GM19397 (cell line): Measurements from ENCODE around the gene ATP2C2.
"Not testable (repeated sequence)": the region's sequence is repeated elsewhere in the genome, so short reads cannot be mapped to it uniquely, and the experiment has no call there.

Experiments used
- ATAC-seq: cut with Tn5 transposase; IDR thresholded peaks from one replicate; pipeline ENCODE4 v1.9.1; 2021; ENCODE audit warnings: mild to moderate bottlenecking, moderate library complexity; ENCODE audit not compliant: unreplicated experiment

ATP2C2 gene

DNA sequence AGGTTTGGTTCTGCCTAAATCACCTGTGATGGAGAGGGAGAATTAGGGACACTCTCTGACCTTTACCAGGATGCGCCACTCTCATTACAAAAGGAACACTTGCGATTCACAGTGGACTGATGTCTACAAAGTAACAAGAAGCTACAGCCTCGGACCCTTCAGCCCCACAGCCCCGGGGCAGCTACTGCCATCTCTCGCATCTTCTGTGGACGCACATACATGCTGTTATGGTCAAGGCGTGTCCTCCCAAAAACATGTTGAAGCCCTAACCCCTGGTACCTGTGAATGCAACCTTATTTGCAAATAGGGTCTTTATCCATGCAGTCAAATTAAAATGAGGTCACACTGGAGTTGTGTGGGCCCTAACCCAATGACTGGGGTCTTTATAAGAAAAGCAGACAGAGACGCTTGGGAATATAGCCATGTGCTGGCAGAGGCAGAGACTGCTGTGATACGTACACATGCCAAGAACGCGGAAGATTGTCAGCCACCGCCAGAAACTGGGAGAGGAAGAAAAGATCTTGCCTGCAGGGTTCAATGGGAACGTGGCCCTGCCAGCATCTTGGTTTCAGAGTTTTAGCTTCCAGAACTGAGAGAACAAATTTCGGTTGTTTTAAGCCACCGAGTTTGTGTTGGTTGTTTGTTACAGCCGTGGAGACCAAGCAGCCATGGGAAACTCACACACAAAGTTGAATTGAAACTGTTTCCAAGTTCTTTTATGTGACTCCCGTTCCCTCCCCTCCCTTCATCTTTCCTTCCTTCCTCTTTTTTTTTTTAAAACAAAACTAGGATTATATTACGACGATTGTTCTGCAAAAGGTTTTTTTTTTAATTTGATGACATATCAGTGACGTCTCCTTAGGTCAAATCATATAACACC, 23.1 kb downstream of the ATP2C2 start:
- ATAC-seq, result no peak

DNA sequence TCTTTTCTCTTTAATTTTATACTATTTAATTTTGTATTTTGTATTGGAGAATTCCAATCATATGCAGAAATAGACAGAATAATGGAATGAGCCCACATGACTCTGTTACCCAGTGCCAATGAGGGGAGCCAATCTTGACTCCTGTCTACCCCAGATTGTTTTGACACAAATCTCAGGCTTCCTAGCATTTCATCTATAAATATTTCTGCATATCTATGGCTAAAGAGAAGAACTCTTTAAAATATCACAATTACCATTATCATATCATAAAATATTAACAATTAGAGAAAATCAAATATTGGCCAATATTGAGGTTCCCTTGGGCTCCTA, 23.7 kb downstream of the ATP2C2 start:
- ATAC-seq, result no peak

DNA sequence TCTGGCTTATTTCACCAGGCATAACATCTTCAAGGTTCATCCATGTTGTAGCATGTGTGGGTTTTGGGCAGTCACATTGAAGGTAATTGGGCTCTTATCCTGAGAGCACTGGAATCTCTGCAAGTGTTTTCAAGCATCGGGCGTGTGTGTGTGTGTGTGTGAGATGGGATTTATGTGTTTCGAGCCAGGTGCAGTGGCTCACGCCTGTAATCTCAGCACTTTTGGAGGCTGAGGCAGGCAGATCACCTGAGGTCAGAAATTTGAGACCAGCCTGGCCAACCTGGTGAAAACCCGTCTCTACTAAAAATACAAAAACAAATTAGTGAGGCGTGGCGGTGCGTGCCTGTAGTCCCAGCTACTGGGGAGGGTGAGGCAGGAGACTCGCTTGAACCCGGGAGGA, 27.7 kb downstream of the ATP2C2 start:
- not testable (repeated sequence) for ATAC-seq

DNA sequence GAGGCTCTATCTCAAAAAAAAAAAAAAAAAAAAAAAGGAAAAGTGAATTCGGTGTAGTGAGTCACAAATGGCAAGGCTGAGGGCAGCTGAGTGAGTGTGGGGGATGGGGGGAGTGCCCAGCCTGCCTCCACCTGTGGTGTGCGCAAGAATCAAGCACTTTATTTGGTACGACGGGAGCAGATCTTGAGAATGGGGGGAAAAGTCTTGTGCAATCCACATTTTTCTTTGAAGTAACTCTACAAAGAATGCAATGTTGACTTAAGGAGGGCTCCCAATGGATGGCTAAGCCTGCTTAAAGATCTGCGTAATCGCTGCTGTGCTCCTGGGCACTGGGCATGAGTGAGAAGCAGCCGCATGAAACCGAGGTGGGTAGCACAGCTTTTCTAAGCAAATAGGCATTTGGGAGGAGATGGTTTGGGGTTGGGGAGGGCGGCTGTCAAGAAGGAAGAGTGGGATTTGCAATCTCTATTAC, 28.2 kb downstream of the ATP2C2 start:
- no peak for ATAC-seq

DNA sequence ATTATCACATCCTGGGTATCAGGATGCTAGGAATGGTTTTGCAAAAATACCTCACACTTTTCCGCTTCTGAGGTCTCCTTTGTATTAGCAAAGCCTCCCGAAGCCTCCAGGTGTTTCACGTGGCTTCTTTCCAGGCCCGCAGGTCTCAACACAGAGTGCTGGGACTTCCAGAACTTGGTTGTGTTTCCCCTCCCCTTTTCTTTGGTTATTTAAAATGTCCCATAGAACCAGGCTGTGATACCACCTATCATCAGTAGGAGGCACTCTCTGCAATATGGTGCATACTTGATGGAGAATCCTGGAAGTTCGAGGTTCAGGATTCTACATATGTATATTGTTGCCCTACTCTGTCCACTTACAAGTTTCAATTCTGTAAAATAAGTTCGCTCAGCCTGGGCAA, 28.8 kb downstream of the ATP2C2 start:
- no peak for ATAC-seq

DNA sequence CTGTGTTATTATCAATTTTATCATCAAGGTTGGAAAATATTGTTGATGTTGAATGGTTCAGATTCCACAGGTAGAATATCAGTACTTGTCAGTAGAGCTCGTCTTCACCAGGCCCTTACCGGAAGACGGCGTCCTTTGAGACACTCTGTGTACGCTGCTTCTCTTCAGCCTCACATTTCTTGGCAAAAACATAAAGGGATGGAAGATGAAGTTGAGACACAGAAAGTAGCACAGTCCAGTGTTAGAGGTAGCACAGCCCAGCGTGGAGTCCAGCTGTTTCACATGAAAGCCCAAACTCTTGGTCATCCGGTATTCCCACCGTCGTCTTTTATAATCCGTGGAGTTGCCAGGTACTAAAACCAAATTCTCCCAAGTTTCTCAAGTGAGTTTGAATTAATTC, 30.4 kb downstream of the ATP2C2 start:
- no peak for ATAC-seq

DNA sequence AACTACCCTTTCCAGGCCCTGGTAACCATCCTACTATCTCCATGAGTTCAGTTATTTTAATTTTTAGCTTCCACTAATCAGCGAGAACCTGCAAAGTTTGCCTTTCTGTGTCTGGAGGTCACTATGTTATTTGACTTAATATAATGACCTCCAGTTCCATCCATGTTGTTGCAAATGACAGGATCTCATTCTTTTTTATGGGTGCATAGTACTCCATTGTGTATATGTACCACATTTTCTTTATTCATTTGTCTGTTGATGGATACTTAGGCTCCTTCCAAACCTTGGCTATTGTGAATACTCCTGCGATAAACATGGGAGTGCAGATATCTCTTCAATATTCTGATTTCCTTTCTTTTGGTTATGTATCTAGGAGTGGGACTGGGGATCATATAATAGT, 31.6 kb downstream of the ATP2C2 start:
- not testable (repeated sequence) for ATAC-seq

DNA sequence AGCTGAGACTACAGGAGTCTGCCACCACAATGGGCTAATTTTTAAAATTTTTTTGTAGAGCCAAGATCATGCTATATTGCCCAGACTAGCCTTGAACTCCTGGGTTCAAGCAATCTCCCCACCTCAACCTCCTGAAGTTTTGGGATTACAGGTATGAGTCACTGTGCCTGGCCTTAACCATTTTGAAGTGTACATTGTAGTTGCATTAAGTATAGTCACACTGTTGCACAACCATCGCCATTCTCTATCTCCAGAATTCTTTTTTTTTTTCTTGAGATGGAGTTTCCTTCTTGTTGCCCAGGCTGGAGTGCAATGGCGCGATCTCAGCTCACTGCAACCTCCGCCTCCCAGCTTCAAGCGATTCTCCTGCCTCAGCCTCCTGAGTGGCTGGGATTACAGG, 35.1 kb downstream of the ATP2C2 start:
- ATAC-seq, result not testable (repeated sequence)

DNA sequence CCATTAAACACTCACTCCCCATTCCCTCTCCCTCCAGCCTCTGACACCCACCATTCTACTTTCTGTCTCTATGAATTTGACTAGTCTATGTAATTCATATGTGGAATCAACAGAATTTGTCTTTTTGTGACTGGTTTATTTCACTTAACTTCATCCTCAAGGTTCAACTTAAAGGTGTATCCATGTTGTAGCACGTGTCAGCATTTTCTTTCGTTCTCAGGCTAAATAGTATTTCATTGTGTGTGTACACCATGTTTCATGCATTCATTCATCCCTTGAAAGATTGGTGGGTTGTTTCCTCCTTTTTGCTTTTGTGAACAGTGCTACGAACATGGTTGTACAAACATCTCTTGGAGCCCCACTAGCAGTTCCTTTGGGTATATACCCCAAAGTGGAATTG, 36.0 kb downstream of the ATP2C2 start:
- no peak for ATAC-seq

DNA sequence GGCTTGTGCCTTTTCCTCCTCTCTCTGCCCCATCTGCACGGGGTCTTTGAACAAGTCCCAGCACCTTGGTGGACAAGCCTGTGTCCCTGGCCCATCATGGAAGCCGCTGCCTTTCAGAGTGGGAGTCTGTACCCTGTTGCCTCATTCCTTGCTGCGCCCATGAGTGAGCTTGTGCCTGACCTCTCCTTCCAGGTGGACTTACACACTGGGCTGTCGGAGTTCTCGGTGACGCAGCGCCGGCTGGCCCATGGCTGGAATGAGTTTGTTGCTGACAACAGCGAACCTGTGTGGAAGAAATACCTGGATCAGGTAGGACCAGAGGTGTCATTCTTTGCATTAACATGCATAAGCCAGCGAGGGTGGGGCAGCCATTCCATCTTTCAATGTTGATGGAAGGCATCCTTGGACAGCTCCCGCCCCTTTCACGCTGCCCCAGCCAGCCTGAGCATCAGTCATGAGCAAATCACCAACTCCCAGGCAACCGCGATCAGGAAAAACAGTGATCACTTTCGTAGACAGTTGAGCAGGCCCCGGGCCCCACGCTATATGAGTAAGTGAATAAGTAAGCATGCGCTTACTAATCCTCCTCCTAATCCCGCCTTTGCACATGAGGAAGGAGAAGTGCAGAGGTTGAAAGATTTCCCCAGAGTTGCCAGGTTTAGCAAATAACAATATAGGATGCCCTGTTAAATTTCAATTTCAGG, 36.8 kb downstream of the ATP2C2 start:
- ATAC-seq, result no peak

DNA sequence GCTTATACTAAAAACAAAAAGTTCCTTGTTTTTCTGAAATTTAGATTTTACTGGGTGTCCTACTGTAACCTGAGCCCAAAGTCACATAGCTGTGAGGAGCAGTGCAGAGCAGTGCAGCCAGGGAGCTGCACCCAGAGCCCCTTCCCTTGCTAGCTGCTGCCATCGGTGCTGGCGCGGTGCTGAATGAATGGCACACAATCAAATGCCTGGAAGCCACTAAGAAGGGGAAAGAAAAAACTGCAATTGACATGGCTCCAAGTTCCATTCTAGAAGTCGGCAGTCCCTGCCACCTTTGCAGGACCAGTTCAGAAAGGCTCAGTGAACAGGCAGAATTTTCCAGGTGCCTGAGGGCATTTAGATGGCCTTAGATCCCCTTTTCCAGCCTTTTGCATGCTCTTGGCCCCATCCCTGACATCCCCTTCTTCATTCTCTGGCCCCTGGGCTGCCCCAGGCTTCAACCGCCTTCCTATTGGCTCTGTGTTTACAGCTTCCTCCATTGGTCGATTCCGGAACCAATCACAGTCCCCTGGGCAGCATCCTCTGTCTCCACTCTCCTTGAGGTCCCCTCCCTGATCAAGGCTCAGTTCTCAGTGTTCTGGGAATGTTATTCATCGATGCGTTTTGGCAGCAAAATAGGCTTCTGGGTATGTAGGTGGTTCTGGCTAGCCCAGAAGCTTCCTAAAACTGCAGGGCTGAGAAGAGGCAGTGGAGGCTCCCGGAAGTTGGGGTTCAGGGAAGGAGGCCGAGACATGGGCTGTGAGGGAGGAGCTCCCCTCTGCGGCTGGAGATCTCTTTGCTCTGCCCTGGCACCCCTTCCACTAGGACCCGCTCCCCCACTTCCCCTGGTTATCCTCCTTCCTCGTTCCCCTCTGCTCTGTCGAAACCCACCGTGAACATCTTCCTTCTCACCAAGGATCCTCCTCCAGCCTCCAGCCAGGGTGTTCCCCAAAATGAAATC, 37.9 kb downstream of the ATP2C2 start:
- no peak for ATAC-seq

DNA sequence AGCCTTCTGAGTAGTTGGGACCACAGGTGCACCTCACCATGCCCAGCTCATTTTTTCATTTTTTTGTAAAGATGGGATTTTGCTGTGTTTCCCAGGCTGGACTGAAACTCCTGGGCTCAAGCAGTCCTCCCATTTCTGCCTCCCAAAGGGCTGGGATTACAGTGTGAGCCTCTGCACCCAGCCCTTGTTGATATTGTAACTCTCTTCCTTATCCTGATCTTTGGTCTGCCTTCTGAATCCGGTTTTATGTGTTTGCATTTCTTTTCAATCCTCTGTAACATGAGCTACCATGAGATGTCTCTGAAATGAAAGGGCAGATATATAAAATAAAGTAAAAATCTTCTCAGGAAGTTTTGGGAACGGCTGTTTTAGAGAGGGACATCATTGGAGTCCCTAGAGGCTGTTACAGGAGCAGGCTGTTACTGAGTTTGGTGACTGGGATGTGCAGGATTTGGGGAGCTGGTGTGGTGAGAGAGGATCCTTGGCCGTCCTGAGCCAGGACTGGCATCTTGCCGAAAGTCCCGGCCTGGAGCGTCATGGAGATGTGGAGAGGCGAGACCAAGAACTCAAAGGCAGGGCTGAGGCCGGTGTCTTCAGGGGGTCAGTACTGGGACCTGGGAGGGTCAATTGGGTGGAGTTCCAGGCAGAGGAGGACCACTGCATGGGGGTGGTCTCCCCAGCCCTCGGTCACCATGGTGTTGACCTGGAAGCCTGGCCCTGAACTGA, 39.4 kb downstream of the ATP2C2 start:
- ATAC-seq, result no peak

DNA sequence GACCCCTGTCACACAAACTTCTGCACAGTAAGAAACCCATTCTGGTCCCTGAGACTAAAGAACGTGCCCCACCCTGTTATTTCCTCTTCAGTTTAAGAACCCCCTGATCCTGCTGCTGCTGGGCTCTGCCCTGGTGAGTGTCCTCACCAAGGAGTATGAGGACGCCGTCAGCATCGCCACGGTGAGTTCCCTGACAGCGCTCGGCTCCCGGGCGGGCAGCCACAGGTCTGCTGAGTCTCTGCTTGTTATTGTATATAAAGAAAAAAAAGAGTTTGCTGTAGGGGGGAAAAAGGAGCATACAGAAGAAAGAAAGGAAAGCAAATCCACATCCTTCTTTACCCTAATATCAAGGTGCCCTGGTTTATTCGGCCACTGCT, 40.0 kb downstream of the ATP2C2 start:
- no peak for ATAC-seq

DNA sequence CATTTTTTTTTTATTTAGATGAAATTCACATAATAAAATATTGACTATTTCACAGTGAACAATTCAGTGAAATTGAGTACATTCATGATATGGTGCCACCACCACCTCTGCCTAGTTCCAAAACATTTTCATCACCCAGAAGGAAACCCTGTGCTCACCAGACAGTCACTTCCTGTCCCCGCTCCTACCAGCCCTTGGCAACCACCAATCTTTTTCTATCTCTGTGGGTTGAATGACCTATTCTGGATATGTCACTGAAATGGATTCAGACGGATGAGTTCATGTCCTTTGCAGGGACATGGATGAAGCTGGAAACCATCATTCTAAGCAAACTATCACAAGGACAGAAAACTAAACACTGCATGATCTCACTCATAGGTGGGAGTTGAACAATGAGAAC, 40.5 kb downstream of the ATP2C2 start:
- ATAC-seq, result no peak

DNA sequence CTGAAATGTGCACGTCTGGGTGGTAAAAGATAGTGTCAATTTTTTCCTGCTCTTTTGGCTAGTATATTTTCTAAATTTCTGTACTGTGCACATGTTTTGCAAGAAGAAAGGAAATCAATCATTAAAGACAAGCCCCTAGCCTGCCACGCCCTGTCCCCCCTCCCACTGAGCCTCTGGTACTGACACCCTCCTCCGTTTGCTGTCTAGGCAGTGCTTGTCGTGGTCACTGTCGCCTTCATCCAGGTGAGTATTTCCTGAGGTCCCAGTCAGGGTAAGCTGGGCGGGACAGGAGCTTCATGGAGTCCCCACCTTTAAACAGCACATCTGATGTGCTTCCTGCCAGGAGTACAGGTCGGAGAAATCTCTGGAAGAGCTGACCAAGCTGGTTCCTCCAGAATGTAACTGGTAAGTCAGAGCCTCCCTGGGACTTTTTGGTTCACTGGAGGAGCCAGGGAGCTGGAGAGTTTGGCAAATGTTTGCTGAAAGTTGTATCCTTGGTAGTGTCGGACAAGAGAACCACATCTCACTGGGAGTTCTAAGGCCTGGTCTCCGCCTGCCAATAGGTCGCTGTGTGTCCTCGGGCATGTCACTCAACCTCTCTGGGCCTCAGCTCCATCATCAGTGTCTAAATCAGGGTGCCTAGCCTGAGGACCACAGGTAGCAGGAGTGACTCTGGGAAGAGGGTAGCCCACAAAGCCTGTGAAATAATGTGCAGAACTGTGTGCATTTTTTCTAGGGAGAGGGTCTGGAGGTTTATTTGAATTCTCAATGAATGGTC, 42.2 kb downstream of the ATP2C2 start:
- no peak for ATAC-seq

DNA sequence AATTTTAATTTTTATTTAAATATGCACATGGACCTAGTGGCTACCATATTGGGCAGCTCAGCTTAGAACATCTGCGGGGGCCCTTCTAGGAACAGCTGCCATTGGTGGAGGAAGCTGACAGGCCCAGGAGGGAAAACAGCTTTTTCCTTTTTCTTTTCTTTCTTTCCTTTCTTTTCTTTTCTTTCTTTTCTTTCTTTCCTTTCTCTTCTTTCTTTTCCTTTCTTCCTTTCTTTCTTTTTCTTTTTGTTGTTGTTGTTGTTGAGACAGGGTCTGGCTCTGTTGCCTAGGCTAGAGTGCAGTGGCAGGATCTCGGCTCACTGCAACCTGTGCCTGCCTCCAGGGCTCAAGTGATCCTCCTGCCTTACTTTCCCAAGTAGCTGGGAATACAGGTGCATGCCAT, 43.4 kb downstream of the ATP2C2 start:
- no peak for ATAC-seq

DNA sequence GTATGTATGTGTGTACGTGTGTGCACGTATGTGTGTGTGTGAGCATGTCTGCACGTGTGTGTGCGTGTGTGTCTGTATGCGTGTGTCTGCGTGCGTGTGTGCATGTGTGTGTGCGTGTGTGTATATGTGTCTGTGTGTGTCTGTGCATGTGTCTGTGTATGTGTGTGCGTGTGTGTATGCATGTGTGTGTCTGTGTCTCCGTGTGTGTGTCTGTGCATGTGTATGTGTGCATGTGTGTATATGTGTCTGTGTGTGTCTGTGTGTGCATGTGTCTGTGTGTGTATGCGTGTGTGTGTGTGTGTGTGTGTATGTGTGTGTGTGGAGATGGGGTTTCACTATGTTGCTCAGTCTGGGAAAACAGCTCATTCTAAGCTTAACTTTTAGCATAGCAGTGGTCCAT, 43.9 kb downstream of the ATP2C2 start:
- no peak for ATAC-seq

DNA sequence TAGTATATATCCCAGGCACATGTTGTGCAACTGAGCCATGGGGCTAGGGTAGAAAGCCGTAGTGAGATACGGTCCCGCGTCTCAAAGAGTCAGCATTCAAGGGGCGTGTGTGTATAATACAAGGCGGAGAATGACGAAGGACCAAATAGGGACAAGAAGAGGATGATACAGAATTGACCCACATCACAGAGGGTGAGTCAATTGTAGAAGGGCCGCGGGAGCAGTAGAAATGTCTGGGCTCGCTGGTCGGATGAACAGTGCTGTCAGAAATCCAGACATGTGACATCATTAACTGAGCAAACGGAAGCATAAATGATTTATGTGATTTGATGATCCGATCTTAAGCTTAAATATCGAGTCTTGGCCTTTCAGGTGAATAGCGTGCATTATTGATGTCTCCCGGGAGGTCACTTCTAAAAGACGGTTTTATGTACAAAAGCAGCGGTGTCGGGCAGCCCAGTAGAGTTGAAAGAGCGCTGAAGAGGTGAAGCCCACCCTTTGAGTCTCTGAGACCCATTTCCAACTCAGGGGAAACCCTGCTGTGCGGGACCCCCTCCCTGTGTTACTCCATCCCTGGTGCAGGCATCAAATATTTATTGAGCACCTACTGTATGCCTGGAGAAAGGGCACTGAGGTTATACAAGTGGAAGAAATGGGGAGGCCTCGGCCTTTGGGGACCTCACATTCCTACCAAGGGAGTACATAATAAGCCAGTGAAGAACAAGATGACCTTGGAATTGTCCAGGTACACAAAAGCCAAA, 45.1 kb downstream of the ATP2C2 start:
- ATAC-seq, result no peak

DNA sequence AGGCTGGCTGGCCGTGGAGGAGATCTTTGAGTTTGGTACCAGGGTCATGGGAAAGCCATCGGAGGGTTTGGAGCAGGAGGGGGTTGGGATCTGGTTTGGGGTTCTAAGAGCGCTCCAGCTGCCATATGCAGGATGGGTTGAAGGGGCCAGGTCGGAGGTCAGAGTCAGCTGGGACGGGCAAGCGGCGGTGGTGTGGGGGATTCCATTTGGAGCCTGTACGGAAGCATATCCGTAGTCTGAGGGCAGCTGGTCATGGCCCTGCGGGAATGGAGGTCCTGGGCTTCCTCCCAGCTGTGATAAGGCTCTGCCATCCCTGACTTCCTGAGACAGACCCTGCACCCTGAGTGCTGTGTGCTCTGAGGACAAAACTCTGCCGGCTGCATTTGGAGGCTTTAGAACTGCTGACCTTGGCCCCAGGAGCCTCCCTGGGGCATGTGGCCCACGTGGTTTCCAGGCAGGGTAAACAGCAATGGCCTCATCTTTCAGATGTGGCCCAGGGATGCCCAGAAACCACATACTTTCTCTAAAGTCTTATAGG, 46.5 kb downstream of the ATP2C2 start:
- no peak for ATAC-seq
